GM21360 (cell line): Measurements from ENCODE around the gene VPS4A.
"Not testable (repeated sequence)": the region's sequence is repeated elsewhere in the genome, so short reads cannot be mapped to it uniquely, and the experiment has no call there.

Experiments
- ATAC-seq: cut with Tn5 transposase; IDR thresholded peaks from one replicate; pipeline ENCODE4 v1.9.1; 2021; ENCODE audit warnings: mild to moderate bottlenecking, moderate library complexity; ENCODE audit not compliant: unreplicated experiment

VPS4A gene

GRCh38 chr16:69326172-69326873, 15.2 kb downstream of the VPS4A start:
- no peak for ATAC-seq

- ATAC-seq: no peak
These were observed 16.6 kb downstream of the VPS4A start for GRCh38 chr16:69327585-69328310.

- ATAC-seq: no peak
These were observed 17.7 kb downstream of the VPS4A start for GRCh38 chr16:69328854-69329316.

DNA sequence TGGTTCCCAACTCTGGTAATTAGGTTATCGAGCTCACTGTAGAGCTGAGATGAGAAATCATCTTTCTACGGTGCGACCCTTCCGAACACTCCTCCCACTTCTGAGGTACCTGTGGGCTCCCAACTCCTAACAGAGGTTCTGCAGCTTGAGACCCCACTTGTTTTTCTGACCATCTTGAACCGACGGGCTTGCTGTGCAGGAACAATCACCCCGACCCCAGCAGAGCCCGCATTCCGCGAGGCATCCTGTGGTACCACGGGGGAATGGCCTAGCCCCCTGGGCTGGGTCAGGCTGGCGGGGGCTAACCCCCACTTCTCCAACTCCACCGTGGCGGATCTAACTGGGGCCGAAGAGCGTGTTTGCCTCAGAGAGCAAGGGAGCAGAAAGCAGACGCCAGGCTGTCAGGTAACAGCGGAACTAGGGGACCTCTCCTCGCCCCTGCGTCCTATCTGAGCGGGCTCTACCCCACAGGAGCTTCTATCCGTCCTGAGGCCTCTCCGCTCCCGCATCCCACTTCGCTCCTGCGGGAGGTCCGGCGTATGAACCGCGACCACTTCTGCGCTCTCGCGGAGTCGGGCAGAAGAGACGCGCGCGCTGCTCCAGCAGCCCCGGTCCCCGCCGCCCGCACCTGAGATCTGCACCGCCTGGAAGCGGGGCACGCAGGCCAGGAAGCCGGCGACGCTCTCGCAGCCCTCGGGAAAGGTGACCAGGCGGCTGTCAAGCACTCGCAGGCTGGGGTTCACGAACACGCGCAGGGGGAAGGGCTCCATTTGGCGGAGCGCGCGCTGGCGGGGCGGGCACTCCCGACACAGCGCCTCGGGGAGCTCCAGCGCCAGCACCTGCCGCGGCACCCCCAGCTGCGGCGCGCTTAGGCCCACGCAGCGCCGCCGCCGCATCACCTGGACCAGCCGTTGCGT, 18.5 kb downstream of the VPS4A start:
- ATAC-seq: peak; percentile 17

DNA sequence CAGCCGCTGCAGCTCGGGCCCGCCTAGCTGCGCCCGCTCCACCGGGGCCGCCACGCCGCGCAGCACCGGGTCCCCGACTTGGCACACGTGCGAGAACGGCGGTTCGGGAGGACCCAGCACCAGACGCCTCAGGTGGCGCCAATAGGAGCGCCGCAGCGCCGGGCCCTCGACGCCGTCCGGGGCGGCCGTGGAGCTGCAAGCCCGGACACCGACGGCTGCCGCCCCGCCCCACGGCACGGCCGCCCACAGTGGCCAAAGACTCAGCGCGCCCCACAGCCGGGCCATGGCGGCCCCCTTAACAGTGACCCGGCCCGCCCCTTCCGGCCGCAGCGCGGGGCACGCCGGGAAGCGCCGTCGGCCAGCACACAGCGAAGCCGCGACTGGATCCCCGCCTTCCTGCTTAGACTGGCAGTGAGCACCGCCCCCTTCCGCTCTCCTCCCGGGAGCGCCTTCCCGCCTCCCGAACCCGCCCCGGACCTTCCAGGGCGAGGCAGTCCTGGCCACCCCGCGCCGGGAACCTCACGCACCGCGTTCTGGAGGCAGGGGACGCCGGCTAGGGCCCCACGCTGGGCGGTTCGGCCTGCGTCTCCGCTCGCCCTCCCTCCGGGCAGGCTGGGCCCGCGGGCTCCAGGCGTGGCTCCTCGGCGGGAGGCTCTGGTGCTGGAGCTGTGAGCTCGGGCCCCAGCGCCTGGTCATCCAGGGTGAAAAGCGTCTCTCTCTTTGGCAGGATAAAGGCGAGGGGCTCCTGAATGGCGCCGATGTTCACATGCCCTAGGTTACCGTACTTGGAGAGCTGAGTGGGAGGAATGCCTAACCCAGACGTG, 19.3 kb downstream of the VPS4A start, which contains the start of gene PDF:
PDF (minus strand) TSS at position 303 of the 824 bp plus-strand sequence; CDS start at position 285, 18 bp downstream.
- ATAC-seq: peak; percentile 87

- no peak for ATAC-seq
These were observed 23.5 kb downstream of the VPS4A start for GRCh38 chr16:69334696-69335095.

- ATAC-seq: no peak
These were observed 27.6 kb downstream of the VPS4A start for GRCh38 chr16:69338557-69339288.

DNA sequence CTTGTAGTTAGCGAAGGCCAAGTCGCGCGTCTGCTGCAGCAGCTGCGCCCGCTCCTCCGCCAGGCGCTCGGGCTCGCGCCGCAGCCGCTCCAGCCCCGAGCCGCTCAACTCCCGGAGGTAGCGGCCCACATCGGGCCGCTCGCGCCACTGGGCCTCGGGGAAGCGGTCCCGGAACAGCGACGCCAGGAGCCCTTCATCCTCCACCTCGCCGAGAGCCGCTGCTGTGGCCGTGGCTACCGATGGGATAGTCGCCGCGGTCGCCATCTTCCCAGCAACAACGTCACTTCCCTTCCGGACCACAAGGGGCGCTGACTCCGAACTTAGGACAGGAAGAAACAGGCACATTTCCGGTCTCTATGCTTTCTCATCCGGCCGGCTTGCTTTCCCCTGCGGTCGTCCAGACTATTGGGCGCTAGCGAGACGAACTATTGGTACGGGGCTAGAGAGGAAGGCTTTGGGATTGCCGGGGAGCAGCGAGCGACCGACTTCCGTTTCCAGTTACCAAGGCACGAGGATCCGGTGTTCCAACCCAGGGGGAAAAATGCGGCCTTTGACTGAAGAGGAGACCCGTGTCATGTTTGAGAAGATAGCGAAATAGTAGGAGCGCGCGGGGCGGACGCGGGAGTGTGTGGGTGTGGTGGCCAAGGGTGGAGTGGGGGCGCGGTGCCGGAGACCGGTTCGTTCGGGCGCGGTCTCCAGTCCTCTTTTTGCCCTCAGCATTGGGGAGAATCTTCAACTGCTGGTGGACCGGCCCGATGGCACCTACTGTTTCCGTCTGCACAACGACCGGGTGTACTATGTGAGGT, 28.3 kb downstream of the VPS4A start, which contains the start of the genes COG8 and NIP7:
COG8 (minus strand) TSS at position 276 of the 806 bp plus-strand sequence; CDS start at position 264, 12 bp downstream.
NIP7 (plus strand) TSS at position 484 of the 806 bp plus-strand sequence; CDS start at position 542, 58 bp downstream.
- ATAC-seq: peak; percentile 86

DNA sequence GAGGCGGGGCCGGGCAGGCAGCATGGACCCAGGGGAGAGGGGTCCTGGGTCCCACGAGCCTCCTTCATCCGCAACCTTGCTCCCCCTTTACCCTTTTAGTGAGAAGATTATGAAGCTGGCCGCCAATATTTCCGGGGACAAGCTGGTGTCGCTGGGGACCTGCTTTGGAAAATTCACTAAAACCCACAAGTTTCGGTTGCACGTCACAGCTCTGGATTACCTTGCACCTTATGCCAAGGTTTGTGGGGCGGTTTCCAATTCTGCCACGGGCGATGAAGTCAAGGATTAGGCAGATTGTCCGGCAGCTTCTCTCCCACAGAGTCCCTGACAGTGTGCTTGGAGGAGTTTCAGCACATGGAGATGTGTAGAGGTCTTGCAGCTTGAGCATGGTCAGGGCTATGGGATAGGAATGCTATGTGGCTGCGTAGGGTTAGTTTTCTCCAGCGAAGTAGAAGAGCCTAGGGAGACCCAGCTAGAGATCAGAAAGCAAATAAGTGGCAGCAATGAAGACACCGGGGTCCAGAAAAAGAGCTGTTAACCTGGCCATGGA, 29.0 kb downstream of the VPS4A start:
- no peak for ATAC-seq

GRCh38 chr16:69344171-69344570, 33.0 kb downstream of the VPS4A start:
- ATAC-seq: no peak

DNA sequence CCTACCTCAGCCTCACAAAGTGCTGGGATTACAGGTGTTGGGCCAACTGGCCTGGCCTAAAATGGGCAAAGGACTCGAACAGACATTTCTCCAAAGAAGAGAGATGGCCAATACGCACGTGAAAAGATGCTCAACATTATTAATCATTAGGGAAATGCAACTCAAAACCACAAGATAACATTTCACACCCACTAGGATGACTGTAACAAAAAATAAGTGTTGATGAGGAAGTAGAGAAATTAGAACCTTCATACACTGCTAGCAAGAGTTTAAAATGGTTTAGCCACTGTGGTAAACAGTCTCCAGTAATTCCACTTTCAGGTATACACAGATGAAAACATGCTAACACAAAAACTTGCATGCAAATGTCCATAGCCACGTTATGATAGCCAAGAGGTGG, 34.8 kb downstream of the VPS4A start:
- no peak for ATAC-seq

DNA sequence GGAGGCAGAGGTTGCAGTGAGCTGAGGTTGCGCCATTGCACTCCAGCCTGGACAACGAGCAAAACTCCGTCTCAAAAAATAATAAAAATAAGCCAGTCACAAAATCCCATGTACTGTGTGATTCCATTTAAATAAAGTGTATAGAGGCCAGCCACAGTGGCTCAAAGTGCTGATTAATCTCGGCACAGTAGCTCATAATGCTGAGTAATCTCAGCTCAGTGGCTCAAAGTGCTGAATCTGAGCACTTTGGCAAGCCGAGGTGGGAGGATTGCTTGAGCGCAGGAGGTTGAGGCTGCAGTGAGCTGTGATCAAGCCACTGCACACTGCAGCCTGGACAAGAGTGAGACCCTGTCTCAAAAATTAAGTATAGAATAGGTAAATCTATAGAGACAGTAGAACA, 35.5 kb downstream of the VPS4A start:
- no peak for ATAC-seq

DNA sequence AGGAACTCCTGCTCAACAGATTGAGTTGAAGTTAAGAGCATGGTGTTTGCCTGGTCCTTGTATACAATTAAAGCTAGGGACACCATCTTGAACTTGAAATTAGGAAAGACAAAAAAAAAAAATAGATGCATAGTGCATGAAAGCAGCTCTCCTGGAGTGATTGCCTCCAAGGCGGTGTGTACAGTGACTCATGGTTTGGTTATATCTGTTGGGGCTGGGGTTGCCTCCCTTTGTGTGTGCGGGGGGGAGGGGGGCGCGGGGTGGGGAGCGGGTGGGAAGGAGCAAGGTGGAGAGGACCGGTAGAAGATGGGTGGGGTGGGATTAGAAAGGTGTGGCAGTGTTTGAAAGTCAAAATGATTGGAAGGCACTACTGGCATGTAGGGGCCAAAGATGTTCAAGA, 37.1 kb downstream of the VPS4A start:
- ATAC-seq: no peak

GRCh38 chr16:69349536-69349935, 38.4 kb downstream of the VPS4A start:
- no peak for ATAC-seq

- ATAC-seq: no peak
These were observed 39.5 kb downstream of the VPS4A start for GRCh38 chr16:69350536-69351133.

- no peak for ATAC-seq
These were observed 40.3 kb downstream of the VPS4A start, which contains the start of gene TMED6 for GRCh38 chr16:69351309-69352027. Gene TMED6, minus strand, starts transcription at chr16:69351786. Its CDS starts 33 bp downstream, at chr16:69351753.

DNA sequence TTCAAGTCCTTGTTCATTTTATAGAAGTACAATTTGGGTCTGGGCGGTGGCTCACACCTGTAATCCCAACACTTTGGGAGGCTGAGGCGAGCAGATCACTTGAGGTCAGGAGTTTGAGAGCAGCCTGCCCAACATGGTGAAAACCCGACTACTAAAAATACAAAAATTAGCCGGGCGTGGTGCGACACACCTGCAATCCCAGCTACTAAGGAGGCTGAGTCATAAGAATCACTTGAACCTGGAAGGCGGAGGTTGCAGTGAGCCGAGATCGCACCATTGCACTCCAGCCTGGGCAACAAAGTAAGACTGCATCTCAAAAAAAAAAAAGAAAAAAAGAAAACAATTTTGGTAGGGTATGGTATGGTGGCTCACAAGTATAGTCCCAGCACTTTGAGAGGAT, 48.9 kb downstream of the VPS4A start:
- ATAC-seq: not testable (repeated sequence)
